Suprapubic skin (tissue), 4 donors: ENCODE data around the gene CA9. TPM values are rescaled to one million over a fixed set of nuclear protein-coding genes. Genes with fewer than 3 reads are reported as not detected.

Source experiments
- DNase-seq, 2 donors: peaks; one replicate each; pipeline ENCODE4 v3.0.0-alpha.2; 2019; ENCODE audit warnings: low spot score in 2 of 2
- H3K27ac ChIP-seq: fragments of 200-600 bp; sonication (generic); one replicate; pipeline ENCODE4 v1.5.1; 2019
- H3K27me3 ChIP-seq: fragments of 200-600 bp; sonication (generic); one replicate; pipeline ENCODE4 v1.5.1; 2019
- H3K36me3 ChIP-seq: fragments of 200-600 bp; sonication (generic); one replicate; pipeline ENCODE4 v1.5.1; 2019
- H3K4me1 ChIP-seq: fragments of 200-600 bp; sonication (generic); one replicate; pipeline ENCODE4 v1.5.1; 2019
- H3K4me3 ChIP-seq: fragments of 200-600 bp; sonication (generic); one replicate; pipeline ENCODE4 v1.5.1; 2019; ENCODE audit warnings: mild to moderate bottlenecking
- H3K9me3 ChIP-seq: fragments of 200-600 bp; sonication (generic); one replicate; pipeline ENCODE4 v1.5.1; 2019
- EP300 ChIP-seq: sonication (generic); formaldehyde crosslinking; IDR thresholded peaks from one replicate; pipeline ENCODE4 v1.6.1; 2017; ENCODE audit warnings: antibody characterized with exemption
- POLR2A ChIP-seq, 2 donors: fragments of 450-650 bp; IDR thresholded peaks; one replicate each; pipeline ENCODE4 v1.6.1; 2017; ENCODE audit warnings: antibody characterized with exemption in 2 of 2, mild to moderate bottlenecking in 2 of 2, moderate library complexity in 2 of 2
- POLR2AphosphoS5 ChIP-seq, 3 donors: sonication (generic); formaldehyde crosslinking; IDR thresholded peaks; one replicate each; pipeline ENCODE4 v1.6.1; 2017; ENCODE audit warnings: antibody characterized with exemption in 3 of 3
- WGBS: methylation state at CpG from one replicate; pipeline ENCODE4 v1.1.5; 2018; 5-methylcytosine and 5-hydroxymethylcytosine counted together
- total RNA-seq, 4 donors: library from RNA; depleted of rRNA; stranded (reverse); fragments of >200 nt; gene quantifications; one replicate each; pipeline ENCODE4 v1.1.0, GENCODE V29; 2016
- TF ChIP-seq, protein P1 (sequence below), 2 donors: fragments of 200-600 bp in 1 of 2; fragments of 450-650 bp in 1 of 2; sonication (generic) in 1 of 2; IDR thresholded peaks; one replicate each; pipeline ENCODE4 v1.5.1; 2016 to 2019; ENCODE audit warnings: antibody characterized with exemption in 2 of 2, mild to moderate bottlenecking in 1 of 2, moderate library complexity in 1 of 2

The CA9 gene
- total RNA-seq, 4 donors from 2014 or later, result 2.1 to 5.7 (median 2.8) TPM; not detected in 1

DNA sequence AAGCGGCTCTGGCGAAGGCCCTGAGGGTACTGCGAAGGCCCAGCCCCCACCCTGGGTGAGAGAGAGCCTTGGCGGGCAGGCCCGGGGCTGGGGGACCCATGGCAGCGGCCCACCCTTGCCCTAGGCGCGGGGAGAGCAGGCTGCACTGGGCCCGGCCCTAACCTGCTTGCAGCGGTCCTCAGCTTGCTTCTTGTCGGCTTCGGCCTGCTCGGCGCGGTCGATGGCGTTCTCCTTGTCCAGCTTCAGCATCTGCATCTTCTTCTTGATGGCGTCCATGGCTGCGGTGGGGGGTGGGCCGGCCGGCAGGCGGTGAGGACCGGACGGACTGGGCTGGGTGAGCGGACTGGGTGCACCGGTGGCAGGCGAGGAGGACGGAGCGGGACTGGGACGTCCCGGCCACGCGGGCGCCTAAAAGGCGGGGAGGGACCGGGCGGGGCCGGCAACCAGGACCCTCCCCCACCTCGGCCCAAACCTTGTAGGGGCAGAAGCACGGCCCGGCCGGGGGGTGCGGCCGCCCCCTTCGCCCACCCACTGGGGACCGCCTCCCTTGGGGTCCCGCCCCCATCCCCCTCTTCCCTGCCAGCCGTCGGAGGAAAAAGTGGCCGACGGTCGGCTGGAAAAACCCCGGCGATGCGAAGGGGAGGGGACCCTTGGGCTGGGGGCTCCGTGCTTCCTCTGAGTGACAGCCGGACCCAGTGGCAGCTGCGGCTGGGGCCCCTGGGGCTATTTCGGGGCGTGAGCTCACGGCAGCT, 16.0 kb downstream of the CA9 start, which contains the start of gene TPM2:
Gene TPM2 (minus strand): TSS at position 384 of the 752 bp plus-strand sequence. CDS start 108 bp downstream, at position 276.
- Histone ChIP-seq H3K36me3 (peaks cover 9% of the 10 kb centered on the region), H3K4me3 (peak within 1 kb of the TSS; percentile 65), H3K27me3 (no peaks in the 10 kb centered on the region), H3K9me3 (no peaks in the 10 kb centered on the region), H3K27ac (peak within 1 kb of the TSS; percentile 84), H3K4me1 (peaks cover 20% of the 10 kb centered on the region)
- TF ChIP-seq EP300, result no peak
- TF ChIP-seq, protein P1, sequence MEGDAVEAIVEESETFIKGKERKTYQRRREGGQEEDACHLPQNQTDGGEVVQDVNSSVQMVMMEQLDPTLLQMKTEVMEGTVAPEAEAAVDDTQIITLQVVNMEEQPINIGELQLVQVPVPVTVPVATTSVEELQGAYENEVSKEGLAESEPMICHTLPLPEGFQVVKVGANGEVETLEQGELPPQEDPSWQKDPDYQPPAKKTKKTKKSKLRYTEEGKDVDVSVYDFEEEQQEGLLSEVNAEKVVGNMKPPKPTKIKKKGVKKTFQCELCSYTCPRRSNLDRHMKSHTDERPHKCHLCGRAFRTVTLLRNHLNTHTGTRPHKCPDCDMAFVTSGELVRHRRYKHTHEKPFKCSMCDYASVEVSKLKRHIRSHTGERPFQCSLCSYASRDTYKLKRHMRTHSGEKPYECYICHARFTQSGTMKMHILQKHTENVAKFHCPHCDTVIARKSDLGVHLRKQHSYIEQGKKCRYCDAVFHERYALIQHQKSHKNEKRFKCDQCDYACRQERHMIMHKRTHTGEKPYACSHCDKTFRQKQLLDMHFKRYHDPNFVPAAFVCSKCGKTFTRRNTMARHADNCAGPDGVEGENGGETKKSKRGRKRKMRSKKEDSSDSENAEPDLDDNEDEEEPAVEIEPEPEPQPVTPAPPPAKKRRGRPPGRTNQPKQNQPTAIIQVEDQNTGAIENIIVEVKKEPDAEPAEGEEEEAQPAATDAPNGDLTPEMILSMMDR (IDR thresholded peaks at IDR 0.05), result no peak
- no peak for TF ChIP-seq POLR2AphosphoS5 (IDR thresholded peaks at IDR 0.05)
- TF ChIP-seq POLR2A (IDR thresholded peaks at IDR 0.05), result no peak
- 34% methylated on average over 39 of the region's 61 CpGs for WGBS
- DNase-seq, result no peak

DNA sequence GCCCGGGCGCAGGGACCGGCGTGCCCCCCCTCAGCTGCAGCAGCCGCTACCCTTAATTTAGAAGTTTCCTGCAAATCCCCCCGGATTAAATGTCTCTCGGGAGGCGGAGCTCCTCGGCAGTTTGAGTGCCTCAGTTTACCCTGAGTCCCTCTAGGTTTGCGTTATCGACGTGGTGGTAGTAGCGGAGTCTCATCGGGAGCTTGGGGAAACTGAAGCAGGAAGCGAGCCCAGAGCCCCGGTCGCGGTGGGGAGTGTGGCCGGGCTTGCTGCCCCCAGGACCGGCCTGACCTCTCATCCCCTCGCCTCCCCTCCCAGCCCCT, 16.5 kb downstream of the CA9 start:
- Histone ChIP-seq H3K4me3 (peak overlapping the region; percentile 65), H3K36me3 (peaks cover 4% of the 10 kb centered on the region), H3K4me1 (peaks cover 20% of the 10 kb centered on the region), H3K9me3 (no peaks in the 10 kb centered on the region), H3K27me3 (no peaks in the 10 kb centered on the region), H3K27ac (peak overlapping the region; percentile 84)
- no peak for DNase-seq
- no CpG with 5 or more reads among the region's 21 CpGs for WGBS
- TF ChIP-seq POLR2AphosphoS5 (IDR thresholded peaks at IDR 0.05) (no peak), POLR2A (IDR thresholded peaks at IDR 0.05) (no peak), EP300 (no peak)
- TF ChIP-seq, protein P1 (IDR thresholded peaks at IDR 0.05), result no peak

DNA sequence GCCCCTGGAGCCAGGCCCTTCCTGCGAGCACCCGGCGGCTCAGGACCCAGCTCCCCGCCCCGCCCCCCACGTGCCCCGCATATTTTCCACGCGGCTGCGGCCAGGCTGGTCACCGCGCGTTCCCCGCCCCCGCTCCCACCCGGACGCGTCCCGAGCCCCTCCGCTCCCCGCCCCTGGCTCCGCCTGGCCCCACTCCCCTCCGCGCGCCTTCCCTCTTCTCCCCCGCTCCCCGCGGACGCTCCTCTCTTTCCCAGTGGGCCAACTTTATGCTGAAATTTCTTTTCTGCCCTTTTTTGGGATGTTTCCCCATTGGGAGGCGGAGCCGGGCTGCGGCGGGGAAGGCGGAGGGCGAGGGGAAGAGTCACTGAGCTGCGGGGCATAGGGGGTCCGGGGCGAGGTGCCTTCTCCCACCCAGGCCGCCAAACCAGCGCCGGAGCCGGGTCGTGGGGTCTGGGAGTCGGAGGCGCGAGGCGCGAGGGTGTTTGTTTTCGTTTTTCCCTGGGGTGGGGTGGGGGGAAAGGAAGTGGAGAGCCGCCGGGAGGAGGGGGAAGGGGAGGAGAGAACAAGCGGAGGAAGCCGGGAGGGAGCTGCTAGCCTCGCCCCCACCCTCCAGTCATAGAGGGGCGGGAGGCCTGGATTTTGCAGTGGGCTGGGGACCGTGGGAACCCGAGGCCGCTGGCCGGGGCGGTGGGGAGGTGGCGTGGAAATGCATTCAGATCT, 17.0 kb downstream of the CA9 start:
- DNase-seq, result peak; percentile 85 to 87
- Histone ChIP-seq H3K9me3 (no peaks in the 10 kb centered on the region), H3K27me3 (no peaks in the 10 kb centered on the region), H3K4me1 (peaks cover 20% of the 10 kb centered on the region), H3K27ac (peak overlapping the region; percentile 84), H3K36me3 (no peaks in the 10 kb centered on the region), H3K4me3 (peak overlapping the region; percentile 65)
- TF ChIP-seq EP300, result no peak
- TF ChIP-seq POLR2AphosphoS5 (IDR thresholded peaks at IDR 0.05), result no peak
- TF ChIP-seq POLR2A (IDR thresholded peaks at IDR 0.05), result no peak
- TF ChIP-seq, protein P1 (IDR thresholded peaks at IDR 0.05), result no peak
- 2% methylated on average over 46 of the region's 61 CpGs for WGBS

DNA sequence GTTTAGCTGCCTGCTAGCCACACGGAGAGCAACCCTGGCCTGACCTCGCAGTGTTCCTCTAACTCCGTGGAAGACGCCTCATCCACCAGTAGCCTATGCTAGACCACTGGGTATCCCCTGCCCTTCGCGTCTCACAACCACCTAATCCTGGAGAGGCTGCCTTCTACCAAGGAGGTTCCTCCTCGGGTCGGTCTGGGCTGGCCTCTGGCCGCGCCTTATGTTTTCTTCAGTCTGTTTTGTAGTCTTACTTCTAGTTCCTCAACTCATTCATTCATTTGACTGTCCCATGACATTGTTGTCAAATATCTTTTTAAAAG, 17.6 kb downstream of the CA9 start:
- Histone ChIP-seq H3K27ac (peak overlapping the region; percentile 84), H3K27me3 (no peaks in the 10 kb centered on the region), H3K4me1 (peaks cover 23% of the 10 kb centered on the region), H3K9me3 (no peaks in the 10 kb centered on the region), H3K4me3 (peak overlapping the region; percentile 65), H3K36me3 (no peaks in the 10 kb centered on the region)
- TF ChIP-seq POLR2AphosphoS5 (IDR thresholded peaks at IDR 0.05), result no peak
- no peak for TF ChIP-seq POLR2A (IDR thresholded peaks at IDR 0.05)
- TF ChIP-seq EP300, result no peak
- TF ChIP-seq, protein P1 (IDR thresholded peaks at IDR 0.05), result no peak
- DNase-seq, result no peak
- 20% methylated on average over 10 of the region's 10 CpGs for WGBS

DNA sequence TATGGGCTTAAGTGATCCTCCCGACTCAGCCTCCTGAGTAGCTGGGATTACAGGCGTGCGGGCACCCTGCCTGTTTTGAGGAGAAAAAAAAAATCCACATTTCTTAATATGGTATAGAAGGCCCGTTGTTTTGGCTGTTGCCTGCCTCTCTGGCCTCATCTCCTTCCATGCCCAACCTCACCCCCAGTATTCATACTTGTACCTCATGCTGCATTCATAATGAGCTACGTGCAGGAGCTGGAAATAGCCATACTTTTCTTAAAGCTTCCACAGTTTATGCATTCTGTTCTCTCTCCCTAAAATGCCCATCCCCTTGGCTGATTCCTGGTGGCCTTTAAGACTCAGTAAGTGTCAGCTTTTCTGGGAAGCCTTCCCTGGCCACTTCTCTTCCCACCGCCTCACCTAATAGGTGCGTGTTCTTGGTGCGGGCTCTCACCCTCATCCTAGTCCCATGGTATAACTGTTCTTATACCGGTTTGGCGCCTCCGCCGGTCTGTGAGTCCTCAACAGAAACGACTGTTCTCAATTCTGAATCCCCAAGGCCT, 18.1 kb downstream of the CA9 start:
- peaks cover 5% of the 10 kb centered on the region for H3K36me3 ChIP-seq
- no peak for DNase-seq
- peak overlapping the region; percentile 84 for H3K27ac ChIP-seq
- 77% methylated on average over 13 of the region's 13 CpGs for WGBS
- no peak overlapping the region for H3K4me3 ChIP-seq
- TF ChIP-seq EP300 (peak; percentile 70), POLR2AphosphoS5 (IDR thresholded peaks at IDR 0.05) (no peak)
- peaks cover 28% of the 10 kb centered on the region for H3K4me1 ChIP-seq
- no peaks in the 10 kb centered on the region for H3K27me3 ChIP-seq
- H3K9me3 ChIP-seq, result no peaks in the 10 kb centered on the region
